SK-N-SH (cell line): Measurements from ENCODE around the gene WNK1. TPM values are rescaled to one million over a fixed set of nuclear protein-coding genes. Genes with fewer than 3 reads are reported as not detected.

Experiments
- CTCF ChIA-PET: fragments of 300-600, 350-600 bp; formaldehyde crosslinking; extraction: SDS; loops from one replicate; lab custom pipeline; 2021; lab: Yijun Ruan, JAX
- POLR2A ChIA-PET: fragments of 350-600 bp; sonication (Branson Sonifier 250); formaldehyde crosslinking; extraction: SDS; loops from one replicate; lab custom pipeline; 2020; ENCODE audit warnings: antibody characterized with exemption, inconsistent platforms; lab: Yijun Ruan, JAX
- DNase-seq: peaks from one replicate; pipeline ENCODE4 v3.0.0; 2012
- H2AFZ ChIP-seq: fragments of 200-600 bp; sonication (generic); 2 replicates; pipeline ENCODE4 v1.8.1; 2016; ENCODE audit warnings: antibody characterized with exemption, mild to moderate bottlenecking, low read depth
- H3F3A ChIP-seq: fragments of 200-600 bp; sonication (generic); replicated peaks from 2 replicates; pipeline ENCODE3; 2016; ENCODE audit warnings: antibody characterized with exemption, mild to moderate bottlenecking; ENCODE audit not compliant: insufficient read depth
- H3K27ac ChIP-seq, 2 experiments: fragments of 200-500 bp in 1 of 2; fragments of 200-600 bp in 1 of 2; sonication (Bioruptor generic) in 1 of 2; sonication (generic), shearing (Covaris generic) in 1 of 2; 2 replicates each; pipeline versions ENCODE4 v1.5.1 to v1.6.1; 2014 to 2016; ENCODE audit warnings: low read depth in 2 of 2, inconsistent platforms in 1 of 2, low read length in 1 of 2, mild to moderate bottlenecking in 1 of 2, mixed read lengths in 1 of 2
- H3K27me3 ChIP-seq: fragments of 200-600 bp; sonication (generic), shearing (Covaris generic); 2 replicates; pipeline ENCODE4 v1.6.1; 2016; ENCODE audit warnings: mixed run types; ENCODE audit not compliant: insufficient read depth
- H3K36me3 ChIP-seq, 2 experiments: fragments of 200-500 bp in 1 of 2; fragments of 200-600 bp in 1 of 2; sonication (Bioruptor generic) in 1 of 2; sonication (generic) in 1 of 2; replicated peaks in 1 of 2; 2 replicates each; pipeline versions ENCODE3 to v1.5.1; 2014 to 2016; ENCODE audit warnings: low read length in 1 of 2, mild to moderate bottlenecking in 1 of 2; ENCODE audit not compliant: insufficient read depth in 2 of 2, control insufficient read depth in 1 of 2
- H3K4me1 ChIP-seq, 2 experiments: fragments of 200-500 bp in 1 of 2; fragments of 200-600 bp in 1 of 2; sonication (Bioruptor generic) in 1 of 2; sonication (generic), shearing (Covaris generic) in 1 of 2; 2 replicates each; pipeline versions ENCODE4 v1.5.1 to v1.6.1; 2014 to 2016; ENCODE audit warnings: low read depth in 1 of 2, low read length in 1 of 2, mixed run types in 1 of 2; ENCODE audit not compliant: insufficient read depth in 2 of 2, control insufficient read depth in 1 of 2
- H3K4me2 ChIP-seq: fragments of 200-600 bp; sonication (generic), shearing (Covaris generic); 2 replicates; pipeline ENCODE4 v1.6.1; 2017; ENCODE audit warnings: mixed run types
- H3K4me3 ChIP-seq, 2 experiments: fragments of 200-500 bp in 1 of 2; fragments of 200-600 bp in 1 of 2; sonication (Bioruptor generic) in 1 of 2; sonication (generic), shearing (Covaris generic) in 1 of 2; 2 replicates each; pipeline versions ENCODE4 v1.5.1 to v1.8.1; 2014 to 2016; ENCODE audit warnings: low read depth in 2 of 2, inconsistent platforms in 1 of 2, low read length in 1 of 2, mild to moderate bottlenecking in 1 of 2, mixed read lengths in 1 of 2, moderate library complexity in 1 of 2
- H3K79me2 ChIP-seq: fragments of 200-600 bp; sonication (generic); 2 replicates; pipeline ENCODE4 v1.8.1; 2017; ENCODE audit warnings: mild to moderate bottlenecking; ENCODE audit not compliant: insufficient read depth
- H3K9ac ChIP-seq: fragments of 200-600 bp; sonication (generic); 2 replicates; pipeline ENCODE4 v1.6.1; 2017; ENCODE audit warnings: mixed run types
- H3K9me2 ChIP-seq: fragments of 200-600 bp; sonication (generic); 2 replicates; pipeline ENCODE4 v1.6.1; 2017; ENCODE audit warnings: mixed run types
- H3K9me3 ChIP-seq: fragments of 200-600 bp; sonication (generic); 2 replicates; pipeline ENCODE4 v1.6.1; 2017; ENCODE audit warnings: mixed run types, mild to moderate bottlenecking, moderate library complexity
- H4K20me1 ChIP-seq: fragments of 200-600 bp; sonication (generic); 2 replicates; pipeline ENCODE4 v1.6.1; 2017; ENCODE audit warnings: mild to moderate bottlenecking, mixed run types; ENCODE audit not compliant: insufficient read depth
- CTCF ChIP-seq: fragments of 200-600 bp; sonication (generic); IDR thresholded peaks from 2 replicates; pipeline ENCODE4 v1.6.1; 2017; ENCODE audit warnings: antibody characterized with exemption, mild to moderate bottlenecking, moderate library complexity
- EZH2phosphoT487 ChIP-seq: fragments of 200-600 bp; sonication (generic); IDR thresholded peaks from 2 replicates; pipeline ENCODE4 v1.6.1; 2017; ENCODE audit warnings: low read depth, mixed run types, mild to moderate bottlenecking, antibody characterized with exemption, moderate library complexity, borderline replicate concordance
- FOXJ3 ChIP-seq: sonication (generic); formaldehyde crosslinking; IDR thresholded peaks from 2 replicates; pipeline ENCODE4 v1.5.1; 2020; ENCODE audit warnings: mild to moderate bottlenecking, missing genetic modification reagents
- FOXM1 ChIP-seq: IDR thresholded peaks from 2 replicates; pipeline ENCODE4 v1.4.0; 2012; ENCODE audit warnings: low read depth, mild to moderate bottlenecking
- GATA2 ChIP-seq: sonication (generic); formaldehyde crosslinking; IDR thresholded peaks from 2 replicates; pipeline ENCODE4 v1.5.0; 2020; ENCODE audit warnings: mild to moderate bottlenecking, missing genetic modification reagents
- IRF3 ChIP-seq: fragments of 150-350 bp; IDR thresholded peaks from 2 replicates; pipeline ENCODE4 v1.6.1; 2016; ENCODE audit warnings: mild to moderate bottlenecking, low read depth, low read length
- RCOR1 ChIP-seq: fragments of 150-350 bp; IDR thresholded peaks from 2 replicates; pipeline ENCODE4 v1.6.1; 2017; ENCODE audit warnings: antibody characterized with exemption, low read length
- RXRA ChIP-seq: IDR thresholded peaks from 2 replicates; pipeline ENCODE4 v1.4.0; 2012; ENCODE audit warnings: low read depth, mild to moderate bottlenecking, borderline replicate concordance
- SMC3 ChIP-seq: IDR thresholded peaks from 2 replicates; pipeline ENCODE4 v1.6.1; 2012; ENCODE audit warnings: low read depth, low read length, improper control_type of control experiment
- TAF1 ChIP-seq: IDR thresholded peaks from 2 replicates; pipeline ENCODE4 v1.6.1; 2012; ENCODE audit warnings: low read depth, mild to moderate bottlenecking, low read length, moderate library complexity, borderline replicate concordance
- TCF12 ChIP-seq: IDR thresholded peaks from 2 replicates; pipeline ENCODE4 v1.4.0; 2012
- WGBS: methylation state at CpG from one replicate; pipeline ENCODE4 v1.1.6; 2017; ENCODE audit warnings: low lambda C conversion rate; 5-methylcytosine and 5-hydroxymethylcytosine counted together
- polyA plus RNA-seq, 3 experiments: library from polyadenylated mRNA; depleted of rRNA; stranded (reverse); fragments of >200 nt; gene quantifications; 2 replicates each; pipeline ENCODE4 v1.2.3, GENCODE V29; 2012
- TF ChIP-seq, protein P1 (sequence below): IDR thresholded peaks from 2 replicates; pipeline ENCODE4 v1.6.1; 2012; ENCODE audit warnings: mild to moderate bottlenecking, low read depth, low read length, moderate library complexity
- TF ChIP-seq, protein P2 (sequence below): IDR thresholded peaks from 2 replicates; pipeline ENCODE4 v1.4.0; 2012; ENCODE audit warnings: low read depth, borderline replicate concordance

WNK1 gene
- polyA plus RNA-seq, 1 of the 3 experiments (the other 2 are of a cell fraction), result 30.5 TPM

DNA sequence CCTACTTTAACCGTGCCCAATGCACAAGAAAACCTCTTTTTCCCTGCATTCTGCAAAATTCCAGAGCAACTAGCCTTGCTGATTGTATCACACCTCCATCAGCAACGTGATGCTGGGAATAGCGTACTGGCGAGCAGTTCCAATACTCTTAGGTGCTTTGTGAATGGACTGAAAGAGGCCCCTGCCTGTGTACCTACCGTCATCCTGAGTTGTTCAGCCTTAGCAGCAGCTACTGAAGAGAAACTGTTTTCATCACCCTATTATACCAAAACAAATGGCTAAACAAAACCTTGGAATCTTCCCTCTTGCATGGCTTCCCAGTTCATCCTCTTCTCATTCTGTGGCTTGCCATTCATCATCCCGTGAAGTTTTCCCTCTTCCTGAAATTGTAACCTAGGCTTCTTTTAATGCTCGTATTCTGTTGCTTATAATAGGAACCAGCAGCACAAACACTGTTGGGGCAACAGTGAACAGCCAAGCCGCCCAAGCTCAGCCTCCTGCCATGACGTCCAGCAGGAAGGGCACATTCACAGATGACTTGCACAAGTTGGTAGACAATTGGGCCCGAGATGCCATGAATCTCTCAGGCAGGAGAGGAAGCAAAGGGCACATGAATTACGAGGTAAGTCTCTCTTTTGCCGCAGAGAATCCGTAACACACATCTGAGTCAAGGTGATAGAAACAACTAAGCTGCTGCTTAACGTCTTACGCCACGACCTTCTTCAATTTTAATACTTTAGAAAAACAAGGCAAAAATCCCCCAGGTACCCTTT lies 155.2 kb downstream of the WNK1 start (continued):
- TF ChIP-seq, protein P1, sequence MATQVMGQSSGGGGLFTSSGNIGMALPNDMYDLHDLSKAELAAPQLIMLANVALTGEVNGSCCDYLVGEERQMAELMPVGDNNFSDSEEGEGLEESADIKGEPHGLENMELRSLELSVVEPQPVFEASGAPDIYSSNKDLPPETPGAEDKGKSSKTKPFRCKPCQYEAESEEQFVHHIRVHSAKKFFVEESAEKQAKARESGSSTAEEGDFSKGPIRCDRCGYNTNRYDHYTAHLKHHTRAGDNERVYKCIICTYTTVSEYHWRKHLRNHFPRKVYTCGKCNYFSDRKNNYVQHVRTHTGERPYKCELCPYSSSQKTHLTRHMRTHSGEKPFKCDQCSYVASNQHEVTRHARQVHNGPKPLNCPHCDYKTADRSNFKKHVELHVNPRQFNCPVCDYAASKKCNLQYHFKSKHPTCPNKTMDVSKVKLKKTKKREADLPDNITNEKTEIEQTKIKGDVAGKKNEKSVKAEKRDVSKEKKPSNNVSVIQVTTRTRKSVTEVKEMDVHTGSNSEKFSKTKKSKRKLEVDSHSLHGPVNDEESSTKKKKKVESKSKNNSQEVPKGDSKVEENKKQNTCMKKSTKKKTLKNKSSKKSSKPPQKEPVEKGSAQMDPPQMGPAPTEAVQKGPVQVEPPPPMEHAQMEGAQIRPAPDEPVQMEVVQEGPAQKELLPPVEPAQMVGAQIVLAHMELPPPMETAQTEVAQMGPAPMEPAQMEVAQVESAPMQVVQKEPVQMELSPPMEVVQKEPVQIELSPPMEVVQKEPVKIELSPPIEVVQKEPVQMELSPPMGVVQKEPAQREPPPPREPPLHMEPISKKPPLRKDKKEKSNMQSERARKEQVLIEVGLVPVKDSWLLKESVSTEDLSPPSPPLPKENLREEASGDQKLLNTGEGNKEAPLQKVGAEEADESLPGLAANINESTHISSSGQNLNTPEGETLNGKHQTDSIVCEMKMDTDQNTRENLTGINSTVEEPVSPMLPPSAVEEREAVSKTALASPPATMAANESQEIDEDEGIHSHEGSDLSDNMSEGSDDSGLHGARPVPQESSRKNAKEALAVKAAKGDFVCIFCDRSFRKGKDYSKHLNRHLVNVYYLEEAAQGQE, result no peak
- TF ChIP-seq TAF1, result no peak
- TF ChIP-seq SMC3, result no peak

GRCh38 chr12:909861-910260 lies 157.5 kb downstream of the WNK1 start:
- CTCF ChIA-PET, result interaction anchor here (1.9 to 2.0 kb wide), 2 partner anchors 40 to 93 kb away, joined by 4 to 8 read pairs; partner anchors contain the start of gene RAD52
- H3K27me3 ChIP-seq, result no peaks in the 10 kb centered on the region

DNA sequence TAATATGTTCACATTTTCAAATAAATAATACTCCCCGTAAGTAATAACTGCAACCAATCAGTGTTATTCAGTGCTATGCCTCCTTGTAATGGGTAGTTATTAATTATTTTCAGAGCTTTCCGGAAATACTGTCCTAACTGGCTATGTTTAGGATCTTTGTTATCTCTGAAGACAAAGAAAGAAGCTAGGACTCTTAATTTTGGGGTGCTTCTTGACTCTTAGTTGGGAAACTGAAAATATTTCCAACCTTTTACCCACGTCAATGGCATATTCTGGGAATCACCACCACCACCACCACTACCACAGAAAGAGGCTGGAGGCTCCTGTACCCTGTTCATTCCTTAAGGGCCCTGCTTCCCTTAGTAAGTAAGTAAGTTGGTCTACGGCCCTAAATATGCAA lies 158.0 kb downstream of the WNK1 start:
- H4K20me1 ChIP-seq, result no peaks in the 10 kb centered on the region
- H3F3A ChIP-seq, result peaks cover 14% of the 10 kb centered on the region
- H3K27ac ChIP-seq, result no peak overlapping the region
- H3K4me1 ChIP-seq, result peaks cover 0 to 2% of the 10 kb centered on the region in 2 experiments; a peak in 1 of 4 replicates
- H3K27me3 ChIP-seq, result no peaks in the 10 kb centered on the region
- H3K9me3 ChIP-seq, result no peaks in the 10 kb centered on the region
- WGBS, result 95% methylated on average over 4 of the region's 4 CpGs
- H3K4me3 ChIP-seq, result no peak overlapping the region
- H3K79me2 ChIP-seq, result no peaks in the 10 kb centered on the region; the same call in 1 of the 2 replicates
- H3K9ac ChIP-seq, result no peak overlapping the region
- H3K36me3 ChIP-seq, result peaks cover 61 to 78% of the 10 kb centered on the region in 2 experiments
- DNase-seq, result no peak
- no peak overlapping the region for H3K4me2 ChIP-seq
- H2AFZ ChIP-seq, result no peak overlapping the region
- CTCF ChIA-PET, result interaction anchor here (1.9 to 2.0 kb wide), 2 partner anchors 39 to 94 kb away, joined by 4 to 8 read pairs; partner anchors contain the start of gene RAD52
- POLR2A ChIA-PET, result no interaction called here
- no peaks in the 10 kb centered on the region for H3K9me2 ChIP-seq
- TF ChIP-seq TCF12 (no peak), EZH2phosphoT487 (no peak), RXRA (no peak), FOXJ3 (CRISPR knock-in tag) (no peak), IRF3 (no peak), CTCF (no peak), FOXM1 (no peak)
- TF ChIP-seq, protein P2, sequence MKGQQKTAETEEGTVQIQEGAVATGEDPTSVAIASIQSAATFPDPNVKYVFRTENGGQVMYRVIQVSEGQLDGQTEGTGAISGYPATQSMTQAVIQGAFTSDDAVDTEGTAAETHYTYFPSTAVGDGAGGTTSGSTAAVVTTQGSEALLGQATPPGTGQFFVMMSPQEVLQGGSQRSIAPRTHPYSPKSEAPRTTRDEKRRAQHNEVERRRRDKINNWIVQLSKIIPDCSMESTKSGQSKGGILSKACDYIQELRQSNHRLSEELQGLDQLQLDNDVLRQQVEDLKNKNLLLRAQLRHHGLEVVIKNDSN, result no peak

More at GRCh38 chr12:909861-910260, 157.5 kb downstream of the WNK1 start:
- WGBS, result 84% methylated on average over 3 of the region's 3 CpGs
- no peaks in the 10 kb centered on the region for H4K20me1 ChIP-seq
- no peak for DNase-seq
- POLR2A ChIA-PET, result no interaction called here
- no peak overlapping the region for H3K9ac ChIP-seq
- TF ChIP-seq GATA2 (CRISPR knock-in tag) (no peak), FOXJ3 (CRISPR knock-in tag) (no peak), IRF3 (no peak), RCOR1 (no peak), SMC3 (no peak)
- peaks cover 59 to 84% of the 10 kb centered on the region in 2 experiments for H3K36me3 ChIP-seq
- no peak overlapping the region for H2AFZ ChIP-seq
- H3K9me3 ChIP-seq, result no peaks in the 10 kb centered on the region
- no peaks in the 10 kb centered on the region; the same call in 1 of the 2 replicates for H3K79me2 ChIP-seq
- peaks cover 14% of the 10 kb centered on the region for H3F3A ChIP-seq
- H3K27ac ChIP-seq, result no peak overlapping the region
- no peak overlapping the region for H3K4me3 ChIP-seq
- H3K9me2 ChIP-seq, result no peaks in the 10 kb centered on the region
- H3K4me2 ChIP-seq, result no peak overlapping the region
- peaks cover 0 to 2% of the 10 kb centered on the region in 2 experiments; a peak in 1 of 4 replicates for H3K4me1 ChIP-seq
